DND-41 (cell line): ENCODE data around the gene PROSER3.

Experiments
- ATAC-seq: fragments of 200-7000 bp; cut with Tn5 transposase; 3 replicates; pipeline ENCODE4 v1.9.1; 2021; ENCODE audit warnings: low read depth; ENCODE audit not compliant: insufficient read depth
- DNase-seq: peaks from one replicate; pipeline ENCODE4 v3.0.0-alpha.2; 2020
- H2AFZ ChIP-seq: 2 replicates; pipeline ENCODE4 v1.6.0; 2012; ENCODE audit warnings: low read depth, low read length
- H3K27ac ChIP-seq: 2 replicates; pipeline ENCODE4 v1.5.1; 2012; ENCODE audit warnings: low read length, inconsistent platforms
- H3K27me3 ChIP-seq: fragments of 200-600 bp; sonication (generic); 2 replicates; pipeline ENCODE4 v1.6.0; 2012; ENCODE audit warnings: low read length, mild to moderate bottlenecking, inconsistent platforms; ENCODE audit not compliant: insufficient read depth, poor library complexity
- H3K36me3 ChIP-seq: 2 replicates; pipeline ENCODE4 v1.5.1; 2012; ENCODE audit warnings: low read length, inconsistent platforms; ENCODE audit not compliant: insufficient read depth
- H3K4me1 ChIP-seq: 2 replicates; pipeline ENCODE4 v1.5.1; 2012; ENCODE audit warnings: mild to moderate bottlenecking, low read length; ENCODE audit not compliant: insufficient read depth
- H3K4me2 ChIP-seq: 2 replicates; pipeline ENCODE4 v1.6.0; 2012; ENCODE audit warnings: mild to moderate bottlenecking, moderate library complexity, low read length, inconsistent platforms; ENCODE audit not compliant: insufficient read depth
- H3K4me3 ChIP-seq, 2 experiments: fragments of 200-600 bp in 1 of 2; shearing (Covaris generic) in 1 of 2; 2 replicates each; pipeline ENCODE4 v1.5.1; 2012 to 2016; ENCODE audit warnings: inconsistent platforms in 2 of 2, low read length in 2 of 2, mild to moderate bottlenecking in 2 of 2, low read depth in 1 of 2, moderate library complexity in 1 of 2
- H3K79me2 ChIP-seq: 2 replicates; pipeline ENCODE4 v1.6.0; 2012; ENCODE audit warnings: low read length, inconsistent platforms; ENCODE audit not compliant: insufficient read depth
- H3K9ac ChIP-seq: 2 replicates; pipeline ENCODE4 v1.6.0; 2012; ENCODE audit warnings: low read depth, mild to moderate bottlenecking, inconsistent platforms, low read length, moderate library complexity
- H3K9me3 ChIP-seq: 2 replicates; pipeline ENCODE4 v1.5.1; 2012; ENCODE audit warnings: low read length, moderate library complexity, mild to moderate bottlenecking, inconsistent platforms; ENCODE audit not compliant: insufficient read depth, severe bottlenecking
- H4K20me1 ChIP-seq: 2 replicates; pipeline ENCODE4 v1.6.0; 2012; ENCODE audit warnings: low read length; ENCODE audit not compliant: insufficient read depth
- EZH2 ChIP-seq: IDR thresholded peaks from 3 replicates; pipeline ENCODE4 v1.6.1; 2012; ENCODE audit warnings: borderline replicate concordance, low read depth, mild to moderate bottlenecking, moderate library complexity, low read length, inconsistent platforms; ENCODE audit not compliant: severe bottlenecking
- TF ChIP-seq, protein P1 (sequence below): IDR thresholded peaks from 2 replicates; pipeline ENCODE4 v1.5.1; 2012; ENCODE audit warnings: borderline replicate concordance, low read length, moderate library complexity, mild to moderate bottlenecking; ENCODE audit not compliant: poor library complexity, severe bottlenecking; ENCODE audit errors: extremely low read depth

Gene PROSER3

DNA sequence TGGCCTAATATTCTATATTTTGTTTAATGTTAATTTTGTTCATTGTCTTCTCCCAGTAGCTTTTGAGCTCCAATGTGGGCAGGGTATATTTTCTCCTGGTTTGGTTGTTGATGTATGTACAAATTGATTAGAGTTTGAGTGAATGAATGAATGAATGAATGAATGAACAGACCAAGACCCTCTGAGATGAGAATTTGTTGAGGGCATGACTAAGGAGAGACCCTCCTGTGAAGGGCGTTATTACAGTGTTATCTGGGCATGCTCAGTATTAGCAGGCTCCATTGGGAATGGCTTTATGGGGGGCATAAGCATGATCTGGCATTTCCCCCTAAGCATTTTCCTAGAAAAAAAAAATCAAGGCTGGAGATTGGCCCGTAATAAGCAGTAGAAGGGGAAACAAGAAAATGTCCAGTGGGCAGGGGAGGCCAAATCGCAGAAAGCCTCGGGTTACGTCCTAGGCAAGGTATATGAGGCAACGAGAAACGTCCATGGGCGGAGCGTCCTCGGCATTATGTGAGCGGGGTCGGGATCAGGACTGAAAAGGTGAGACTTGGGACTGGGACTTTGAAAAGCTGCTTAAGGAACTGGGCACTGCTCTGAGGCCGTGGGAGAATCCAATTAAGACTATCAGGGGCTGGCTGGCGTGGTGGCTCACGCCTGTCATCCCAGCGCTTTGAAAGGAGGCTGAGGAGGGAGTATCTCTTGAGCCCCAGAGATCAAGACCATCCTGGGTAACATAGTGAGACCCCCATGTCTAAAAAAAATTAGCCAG, 16.5 kb downstream of the PROSER3 start:
- Histone ChIP-seq H3K4me1 (peaks cover 29% of the 10 kb centered on the region), H3K27me3 (no peaks in the 10 kb centered on the region), H4K20me1 (peaks cover 26% of the 10 kb centered on the region; the same call in 1 of the 2 replicates), H2AFZ (peak overlapping the region; percentile 79), H3K4me3 (peak overlapping the region in 1 of 2 experiments; percentile 48; a peak in 2 of 4 replicates), H3K27ac (peak overlapping the region; percentile 45; the same call in 1 of the 2 replicates), H3K9me3 (no peaks in the 10 kb centered on the region), H3K9ac (peak overlapping the region; percentile 33; the same call in 1 of the 2 replicates), H3K79me2 (peaks cover 34% of the 10 kb centered on the region), H3K4me2 (peak overlapping the region; percentile 65), H3K36me3 (peaks cover 24% of the 10 kb centered on the region)
- DNase-seq (no peak), ATAC-seq (no peak)
- TF ChIP-seq, protein P1, sequence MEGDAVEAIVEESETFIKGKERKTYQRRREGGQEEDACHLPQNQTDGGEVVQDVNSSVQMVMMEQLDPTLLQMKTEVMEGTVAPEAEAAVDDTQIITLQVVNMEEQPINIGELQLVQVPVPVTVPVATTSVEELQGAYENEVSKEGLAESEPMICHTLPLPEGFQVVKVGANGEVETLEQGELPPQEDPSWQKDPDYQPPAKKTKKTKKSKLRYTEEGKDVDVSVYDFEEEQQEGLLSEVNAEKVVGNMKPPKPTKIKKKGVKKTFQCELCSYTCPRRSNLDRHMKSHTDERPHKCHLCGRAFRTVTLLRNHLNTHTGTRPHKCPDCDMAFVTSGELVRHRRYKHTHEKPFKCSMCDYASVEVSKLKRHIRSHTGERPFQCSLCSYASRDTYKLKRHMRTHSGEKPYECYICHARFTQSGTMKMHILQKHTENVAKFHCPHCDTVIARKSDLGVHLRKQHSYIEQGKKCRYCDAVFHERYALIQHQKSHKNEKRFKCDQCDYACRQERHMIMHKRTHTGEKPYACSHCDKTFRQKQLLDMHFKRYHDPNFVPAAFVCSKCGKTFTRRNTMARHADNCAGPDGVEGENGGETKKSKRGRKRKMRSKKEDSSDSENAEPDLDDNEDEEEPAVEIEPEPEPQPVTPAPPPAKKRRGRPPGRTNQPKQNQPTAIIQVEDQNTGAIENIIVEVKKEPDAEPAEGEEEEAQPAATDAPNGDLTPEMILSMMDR = no peak
- TF ChIP-seq EZH2 = no peak

DNA sequence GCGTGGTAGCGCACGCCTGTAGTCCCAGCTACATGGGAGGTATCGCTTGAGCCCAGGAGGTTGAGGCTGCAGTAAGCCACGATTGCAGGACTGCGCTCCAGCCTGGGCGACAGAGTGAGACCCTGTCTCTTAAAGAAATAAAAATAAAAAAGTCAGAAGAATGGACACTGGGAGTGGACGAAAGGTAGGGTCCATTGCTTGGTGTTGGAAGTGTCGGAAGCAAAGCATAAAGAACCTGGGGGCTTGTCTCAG, 17.0 kb downstream of the PROSER3 start:
- peak overlapping the region; percentile 33; the same call in 1 of the 2 replicates for H3K9ac ChIP-seq
- H3K4me3 ChIP-seq = peak overlapping the region in 1 of 2 experiments; percentile 48; a peak in 2 of 4 replicates
- H2AFZ ChIP-seq = peak overlapping the region; percentile 79
- peaks cover 29% of the 10 kb centered on the region for H3K36me3 ChIP-seq
- DNase-seq = no peak
- H3K79me2 ChIP-seq = peaks cover 38% of the 10 kb centered on the region
- H3K27me3 ChIP-seq = no peaks in the 10 kb centered on the region
- ATAC-seq = peak; percentile 16
- peak overlapping the region; percentile 45; the same call in 1 of the 2 replicates for H3K27ac ChIP-seq
- no peaks in the 10 kb centered on the region for H3K9me3 ChIP-seq
- no peak for TF ChIP-seq EZH2
- TF ChIP-seq, protein P1 = no peak
- H3K4me2 ChIP-seq = peak overlapping the region; percentile 65
- H3K4me1 ChIP-seq = peaks cover 29% of the 10 kb centered on the region
- peaks cover 29% of the 10 kb centered on the region; the same call in 1 of the 2 replicates for H4K20me1 ChIP-seq

DNA sequence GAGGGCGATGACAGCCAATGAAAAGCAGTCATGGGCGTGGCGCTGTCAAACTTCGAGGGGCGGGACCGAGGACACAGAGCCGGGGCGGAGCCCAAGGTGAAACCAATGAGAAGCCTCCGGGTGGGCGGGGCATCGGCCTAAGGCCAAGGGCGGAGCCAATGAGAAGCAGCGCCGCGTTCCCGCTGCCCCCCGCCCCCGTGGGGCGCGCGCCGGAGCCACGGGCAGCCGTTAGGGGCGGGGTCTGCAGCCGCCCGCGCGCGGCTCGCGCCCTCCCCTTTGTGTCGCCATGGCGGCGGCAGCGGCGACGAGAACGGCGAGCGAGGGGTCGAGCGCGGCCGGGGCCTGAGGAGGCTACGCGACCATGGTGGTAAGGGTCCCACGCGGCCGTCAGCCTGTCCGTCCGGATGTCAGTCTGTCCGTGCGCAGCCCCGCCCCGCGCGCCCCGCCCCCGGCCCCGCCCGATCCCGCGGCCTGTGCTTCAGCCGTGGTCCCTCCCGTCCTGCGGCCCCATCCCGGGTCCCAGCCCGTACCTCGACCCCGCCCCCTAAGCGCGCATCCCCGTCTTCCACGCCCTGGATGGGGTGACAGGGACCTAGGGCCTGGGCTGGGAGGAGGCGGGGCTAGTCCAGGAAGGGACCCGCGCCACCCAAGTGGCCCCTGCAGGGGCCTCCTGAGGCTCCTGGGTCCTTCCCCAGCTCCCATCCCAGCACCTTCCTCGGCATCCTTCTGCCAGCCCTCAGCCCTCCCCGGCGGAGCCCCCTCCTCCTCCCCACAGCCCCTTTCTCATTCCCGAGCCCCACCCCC, 17.5 kb downstream of the PROSER3 start, which contains the start of gene ARHGAP33:
Gene ARHGAP33, plus strand, starts transcription at position 267 of the 804 bp plus-strand sequence. Its CDS starts 95 bp downstream, at position 362.
- DNase-seq = peak; percentile 100
- TF ChIP-seq EZH2 = no peak
- H3K36me3 ChIP-seq = peaks cover 34% of the 10 kb centered on the region
- H3K4me3 ChIP-seq = peak within 1 kb of the TSS; percentile 37 to 74; a peak in 3 of 4 replicates
- H3K9me3 ChIP-seq = no peaks in the 10 kb centered on the region
- H3K27ac ChIP-seq = peak within 1 kb of the TSS; percentile 78
- ATAC-seq = peak; percentile 89
- H3K79me2 ChIP-seq = peaks cover 38% of the 10 kb centered on the region
- peaks cover 29% of the 10 kb centered on the region; the same call in 1 of the 2 replicates for H4K20me1 ChIP-seq
- peak within 1 kb of the TSS; percentile 92 for H3K4me2 ChIP-seq
- peaks cover 29% of the 10 kb centered on the region for H3K4me1 ChIP-seq
- H3K9ac ChIP-seq = peak within 1 kb of the TSS; percentile 75
- H3K27me3 ChIP-seq = no peaks in the 10 kb centered on the region
- H2AFZ ChIP-seq = peak within 1 kb of the TSS; percentile 79
